Mesodermal cell (in vitro differentiated cells): ENCODE results near the gene SUCNR1. TPM values are rescaled to one million over a fixed set of nuclear protein-coding genes. Genes with fewer than 3 reads are reported as not detected.
"Not testable (repeated sequence)": the region's sequence is repeated elsewhere in the genome, so short reads cannot be mapped to it uniquely, and the experiment has no call there.

Experiments used
- H3K27ac ChIP-seq: 2 replicates; pipeline ENCODE4 v1.7.0; 2013; ENCODE audit warnings: mild to moderate bottlenecking, low read depth, low read length, moderate library complexity; ENCODE audit not compliant: severe bottlenecking
- H3K36me3 ChIP-seq: 2 replicates; pipeline ENCODE4 v1.7.1; 2013; ENCODE audit warnings: mild to moderate bottlenecking, low read length, moderate library complexity; ENCODE audit not compliant: control insufficient read depth, insufficient read depth
- H3K4me1 ChIP-seq: one replicate; pipeline ENCODE4 v1.7.1; 2013; ENCODE audit warnings: mild to moderate bottlenecking, low read length; ENCODE audit not compliant: insufficient read depth, control insufficient read depth, poor library complexity, severe bottlenecking
- H3K4me3 ChIP-seq: 2 replicates; pipeline ENCODE4 v1.7.0; 2013; ENCODE audit warnings: low read length, control low read depth, mild to moderate bottlenecking; ENCODE audit not compliant: insufficient read depth, poor library complexity, severe bottlenecking; ENCODE audit errors: extremely low read depth
- H3K9me3 ChIP-seq: 2 replicates; pipeline ENCODE4 v1.7.1; 2013; ENCODE audit warnings: mild to moderate bottlenecking, low read length, moderate library complexity; ENCODE audit not compliant: control insufficient read depth
- WGBS, 2 experiments: methylation state at CpG; one replicate each; pipeline ENCODE4 v1.1.5; 2013; ENCODE audit warnings: missing lambda C conversion rate in 2 of 2; ENCODE audit not compliant: insufficient coverage in 2 of 2; 5-methylcytosine and 5-hydroxymethylcytosine counted together
- polyA plus RNA-seq, 2 experiments: library from polyadenylated mRNA; stranded (reverse); fragments of 50-300 nt; gene quantifications; one replicate each; pipeline ENCODE4 v1.2.3, GENCODE V29; 2013

Gene SUCNR1, protein sequence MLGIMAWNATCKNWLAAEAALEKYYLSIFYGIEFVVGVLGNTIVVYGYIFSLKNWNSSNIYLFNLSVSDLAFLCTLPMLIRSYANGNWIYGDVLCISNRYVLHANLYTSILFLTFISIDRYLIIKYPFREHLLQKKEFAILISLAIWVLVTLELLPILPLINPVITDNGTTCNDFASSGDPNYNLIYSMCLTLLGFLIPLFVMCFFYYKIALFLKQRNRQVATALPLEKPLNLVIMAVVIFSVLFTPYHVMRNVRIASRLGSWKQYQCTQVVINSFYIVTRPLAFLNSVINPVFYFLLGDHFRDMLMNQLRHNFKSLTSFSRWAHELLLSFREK
- 1.9 TPM for polyA plus RNA-seq (2013, experiment 1 of 2)
- 1.7 TPM for polyA plus RNA-seq (2013, experiment 2 of 2)

DNA sequence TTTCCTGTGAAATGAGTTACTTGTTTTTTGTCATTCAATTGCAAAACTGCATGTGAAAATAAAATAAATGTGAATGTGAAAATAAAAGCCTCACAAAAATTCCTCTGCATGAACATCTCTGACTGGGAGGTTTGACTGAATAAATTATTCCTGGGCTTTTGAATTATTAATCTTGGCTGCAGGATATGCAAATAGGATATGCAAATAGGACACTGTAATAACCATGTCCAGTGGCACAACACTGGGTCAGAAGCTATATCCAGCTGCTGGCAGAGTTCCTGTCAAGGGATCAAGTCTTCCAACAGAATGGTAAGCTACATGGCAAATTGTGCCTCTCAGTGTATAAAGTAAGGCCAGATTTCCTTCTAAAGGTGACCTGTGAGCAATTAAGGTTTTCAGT lies at the start of gene SUCNR1:
SUCNR1 (plus strand) TSS at position 246 of the 400 bp plus-strand sequence. CDS start 6,250 bp downstream, outside the sequence.
- Histone ChIP-seq H3K9me3 (no peaks in the 10 kb centered on the region), H3K4me3 (no peak within 1 kb of the TSS), H3K27ac (no peak within 1 kb of the TSS), H3K4me1 (peaks cover 3% of the 10 kb centered on the region), H3K36me3 (no peaks in the 10 kb centered on the region)

DNA sequence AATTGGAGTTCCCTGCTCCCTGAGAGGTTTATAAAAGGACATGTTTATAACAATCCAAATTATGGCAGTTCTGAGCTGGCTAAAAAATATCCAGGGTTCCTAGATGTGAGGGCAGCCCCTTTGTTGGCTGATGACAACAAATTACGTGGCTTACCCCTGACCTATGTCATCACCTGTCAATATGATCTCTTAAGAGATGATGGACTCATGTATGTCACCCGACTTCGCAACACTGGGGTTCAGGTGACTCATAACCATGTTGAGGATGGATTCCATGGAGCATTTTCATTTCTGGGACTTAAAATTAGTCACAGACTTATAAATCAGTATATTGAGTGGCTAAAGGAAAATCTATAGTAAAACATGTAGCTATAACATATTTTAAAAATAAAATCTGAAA lies 45.6 kb upstream of the SUCNR1 start:
- H3K36me3 ChIP-seq: no peaks in the 10 kb centered on the region
- no peaks in the 10 kb centered on the region for H3K4me1 ChIP-seq
- no peaks in the 10 kb centered on the region for H3K9me3 ChIP-seq
- WGBS, 2 experiments: 60% methylated on average over 1 of the region's 3 CpGs; no CpG with 5 or more reads in 1 of the 2 experiments
- H3K27ac ChIP-seq: no peak overlapping the region
- H3K4me3 ChIP-seq: no peak overlapping the region

DNA sequence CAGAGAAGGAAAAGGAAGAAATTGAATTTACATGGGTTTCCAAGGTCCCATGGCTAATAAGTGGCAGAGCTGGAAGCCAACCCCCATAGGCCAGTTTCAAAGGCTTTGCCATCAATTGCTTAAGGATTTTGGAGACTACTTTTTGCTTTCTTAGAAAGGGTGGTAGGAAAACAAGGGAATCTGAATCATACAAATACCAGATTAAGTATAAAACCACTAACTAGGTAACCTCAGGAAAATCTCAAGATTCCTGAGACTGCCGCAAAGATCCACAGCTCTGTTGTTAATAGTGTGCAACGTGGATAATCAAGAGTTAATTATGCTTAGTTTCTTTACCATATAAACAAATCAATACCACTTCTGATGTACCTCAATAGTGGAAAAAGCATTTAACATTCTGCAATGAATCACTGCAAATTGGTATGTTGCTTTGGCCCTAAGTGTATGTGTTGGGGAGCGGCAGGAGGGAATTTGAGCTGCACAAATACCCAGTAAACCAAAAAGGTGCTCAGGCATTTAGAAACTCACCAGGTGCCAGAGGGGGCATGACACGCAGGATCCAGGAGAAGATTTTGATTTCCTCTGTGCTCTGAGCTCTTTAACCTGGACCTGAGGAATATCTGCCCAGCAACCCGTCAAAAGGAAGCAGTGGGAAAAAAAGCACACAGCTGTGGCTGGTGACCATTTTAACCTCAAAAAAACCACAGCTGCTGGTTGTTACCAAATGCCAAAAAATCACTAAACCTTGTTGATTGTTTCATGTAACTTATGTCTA lies 37.5 kb upstream of the SUCNR1 start:
- Histone ChIP-seq H3K9me3 (no peaks in the 10 kb centered on the region), H3K27ac (peak overlapping the region; percentile 60), H3K36me3 (no peaks in the 10 kb centered on the region), H3K4me1 (peaks cover 22% of the 10 kb centered on the region), H3K4me3 (no peak overlapping the region)
- WGBS, 2 experiments: 67 to 88% methylated on average over 2 of the region's 5 CpGs

GRCh38 chr3:151837057-151837456 lies 36.4 kb upstream of the SUCNR1 start:
- Histone ChIP-seq H3K4me1 (peaks cover 22% of the 10 kb centered on the region), H3K27ac (peak overlapping the region; percentile 89), H3K36me3 (no peaks in the 10 kb centered on the region), H3K4me3 (no peak overlapping the region), H3K9me3 (no peaks in the 10 kb centered on the region)
- 10 to 30% methylated on average over 3 to 4 of the region's 4 CpGs for WGBS, 2 experiments

GRCh38 chr3:151838574-151839312 lies 34.7 kb upstream of the SUCNR1 start:
- 64 to 69% methylated on average over 4 to 8 of the region's 19 CpGs for WGBS, 2 experiments
- Histone ChIP-seq H3K27ac (no peak overlapping the region), H3K4me3 (no peak overlapping the region), H3K4me1 (peaks cover 22% of the 10 kb centered on the region), H3K36me3 (no peaks in the 10 kb centered on the region), H3K9me3 (no peaks in the 10 kb centered on the region)

GRCh38 chr3:151839313-151839631 lies 34.2 kb upstream of the SUCNR1 start:
- H3K9me3 ChIP-seq: no peaks in the 10 kb centered on the region
- H3K4me1 ChIP-seq: peaks cover 20% of the 10 kb centered on the region
- H3K4me3 ChIP-seq: no peak overlapping the region
- H3K36me3 ChIP-seq: no peaks in the 10 kb centered on the region
- WGBS, 2 experiments: 14 to 36% methylated on average over 1 of the region's 1 CpG
- no peak overlapping the region for H3K27ac ChIP-seq

DNA sequence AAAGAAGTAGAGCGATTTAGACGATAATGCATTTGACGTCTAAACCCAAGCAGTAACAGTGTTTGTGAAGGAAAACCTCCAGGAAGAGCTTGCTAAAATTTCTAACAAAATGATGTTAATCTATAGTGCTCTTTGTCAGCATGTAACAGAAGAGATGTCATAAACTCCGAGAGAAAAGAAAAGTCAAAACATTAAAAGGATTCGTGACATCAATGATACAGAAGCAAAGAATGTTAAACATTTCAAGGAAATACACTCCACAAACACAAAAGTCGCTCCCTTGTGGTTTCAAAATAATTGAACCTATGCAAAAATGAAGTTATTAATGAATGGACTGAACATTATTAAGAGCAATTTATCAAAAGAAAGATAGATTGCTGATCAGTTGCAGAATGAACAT lies 31.6 kb upstream of the SUCNR1 start:
- no peak overlapping the region for H3K4me3 ChIP-seq
- H3K9me3 ChIP-seq: no peaks in the 10 kb centered on the region
- no peak overlapping the region for H3K27ac ChIP-seq
- 95% methylated on average over 3 of the region's 6 CpGs; no CpG with 5 or more reads in 1 of the 2 experiments for WGBS, 2 experiments
- no peaks in the 10 kb centered on the region for H3K36me3 ChIP-seq
- peaks cover 9% of the 10 kb centered on the region for H3K4me1 ChIP-seq

DNA sequence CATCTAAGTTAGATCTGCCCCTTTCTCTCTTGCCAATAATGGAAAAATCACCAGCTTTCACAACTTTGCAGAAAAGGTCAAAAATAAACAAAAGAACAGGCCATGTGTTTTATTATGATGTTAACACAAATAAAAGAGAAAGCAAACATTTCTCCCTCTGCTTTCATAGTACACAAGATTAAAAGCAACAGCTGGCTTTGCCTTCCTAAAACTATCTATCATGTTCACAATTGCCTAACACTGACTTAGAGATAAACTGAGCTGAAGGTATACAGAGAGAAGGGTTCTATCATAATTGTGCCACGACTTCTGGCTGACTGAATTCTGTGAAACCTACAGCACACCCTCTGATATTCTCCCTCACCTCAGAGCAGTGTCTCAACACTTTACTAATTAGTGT lies 30.2 kb upstream of the SUCNR1 start:
- Histone ChIP-seq H3K4me3 (no peak overlapping the region), H3K9me3 (no peaks in the 10 kb centered on the region), H3K4me1 (peaks cover 9% of the 10 kb centered on the region), H3K27ac (no peak overlapping the region), H3K36me3 (no peaks in the 10 kb centered on the region)
- WGBS, 2 experiments: no CpG with 5 or more reads among the region's 1 CpG

- H3K9me3 ChIP-seq: no peaks in the 10 kb centered on the region
- H3K4me3 ChIP-seq: no peak overlapping the region
- 100% methylated on average over 1 of the region's 3 CpGs for WGBS, 2 experiments
- H3K4me1 ChIP-seq: no peaks in the 10 kb centered on the region
- no peaks in the 10 kb centered on the region for H3K36me3 ChIP-seq
- H3K27ac ChIP-seq: no peak overlapping the region
These were observed 28.0 kb upstream of the SUCNR1 start for GRCh38 chr3:151845306-151845905.

GRCh38 chr3:151850065-151850464 lies 23.4 kb upstream of the SUCNR1 start:
- not testable (repeated sequence) for H3K27ac ChIP-seq, H3K4me1 ChIP-seq, H3K4me3 ChIP-seq, H3K36me3 ChIP-seq, H3K9me3 ChIP-seq
- no CpG with 5 or more reads among the region's 2 CpGs for WGBS, 2 experiments
